Gastroesophageal sphincter (tissue), 3 donors: Measurements from ENCODE around the gene SDR42E1.

Experiments
- CTCF ChIP-seq, 4 experiments: fragments of 200-600 bp in 2 of 4; fragments of 450-650 bp in 2 of 4; sonication (generic) in 1 of 4; IDR thresholded peaks; one replicate each; pipeline ENCODE4 v1.5.1; 2017 to 2019; ENCODE audit warnings: antibody characterized with exemption in 4 of 4, mild to moderate bottlenecking in 2 of 4, moderate library complexity in 2 of 4
- EP300 ChIP-seq: sonication (generic); formaldehyde crosslinking; IDR thresholded peaks from one replicate; pipeline ENCODE4 v1.6.1; 2017; ENCODE audit warnings: antibody characterized with exemption, mild to moderate bottlenecking

- no peak for TF ChIP-seq CTCF (IDR thresholded peaks at IDR 0.05)
- no peak for TF ChIP-seq EP300
Observed at GRCh38 chr16:81973737-81974136, 37.5 kb downstream of the SDR42E1 start.
